GM20431 (cell line): ENCODE measurements around the gene ELMOD1.

Experiments
- in situ Hi-C: fragments of 300-500 bp; cut with MseI, MboI; formaldehyde crosslinking; loops from one replicate; pipeline ENCODE4 v1.15.0; 2020; ENCODE audit warnings: low sequenced_read_pairs; ENCODE audit not compliant: unreplicated experiment

ELMOD1 gene

GRCh38 chr11:107581147-107581546 is 9.8 kb upstream of the ELMOD1 start:
- in situ Hi-C loops: loop anchor here (25.0 kb wide), 1 partner anchor 106 kb away; no protein-coding TSS in a partner anchor

GRCh38 chr11:107583629-107584195 is 7.2 kb upstream of the ELMOD1 start:
- in situ Hi-C loops: loop anchor here (25.0 kb wide), 1 partner anchor 104 kb away; no protein-coding TSS in a partner anchor

GRCh38 chr11:107587306-107587979 is 3.5 kb upstream of the ELMOD1 start:
- in situ Hi-C loops: loop anchor here (25.0 kb wide), 1 partner anchor 100 kb away; no protein-coding TSS in a partner anchor

GRCh38 chr11:107591378-107592230 is 657 bp downstream of the ELMOD1 start:
- in situ Hi-C loops: loop anchor here (25.0 kb wide), 1 partner anchor 96 kb away; no protein-coding TSS in a partner anchor

- in situ Hi-C loops: loop anchor here (25.0 kb wide), 1 partner anchor 95 kb away; no protein-coding TSS in a partner anchor
Observed at GRCh38 chr11:107592231-107592590, 1.3 kb downstream of the ELMOD1 start.

GRCh38 chr11:107592813-107593212 is 1.9 kb downstream of the ELMOD1 start:
- in situ Hi-C loops: loop anchor here (25.0 kb wide), 1 partner anchor 94 kb away; no protein-coding TSS in a partner anchor

- in situ Hi-C loops: loop anchor here (25.0 kb wide), 1 partner anchor 93 kb away; no protein-coding TSS in a partner anchor
Observed at GRCh38 chr11:107593951-107594350, 3.0 kb downstream of the ELMOD1 start.

GRCh38 chr11:107594736-107595135 is 3.8 kb downstream of the ELMOD1 start:
- in situ Hi-C loops: loop anchor here (25.0 kb wide), 1 partner anchor 93 kb away; no protein-coding TSS in a partner anchor

GRCh38 chr11:107598225-107599139 is 7.5 kb downstream of the ELMOD1 start:
- in situ Hi-C loops: loop anchor here (25.0 kb wide), 1 partner anchor 89 kb away; no protein-coding TSS in a partner anchor

GRCh38 chr11:107605061-107606006 is 14.4 kb downstream of the ELMOD1 start:
- in situ Hi-C loops: no loop called here

GRCh38 chr11:107606141-107606540 is 15.2 kb downstream of the ELMOD1 start:
- in situ Hi-C loops: no loop called here

GRCh38 chr11:107608809-107609208 is 17.9 kb downstream of the ELMOD1 start:
- in situ Hi-C loops: no loop called here

- in situ Hi-C loops: no loop called here
Observed at GRCh38 chr11:107609400-107610218, 18.7 kb downstream of the ELMOD1 start.

- in situ Hi-C loops: no loop called here
Observed at GRCh38 chr11:107612445-107612844, 21.5 kb downstream of the ELMOD1 start.

GRCh38 chr11:107619926-107620325 is 29.0 kb downstream of the ELMOD1 start:
- in situ Hi-C loops: no loop called here

- in situ Hi-C loops: no loop called here
Observed at GRCh38 chr11:107621081-107621480, 30.1 kb downstream of the ELMOD1 start.

- in situ Hi-C loops: no loop called here
Observed at GRCh38 chr11:107623183-107623582, 32.2 kb downstream of the ELMOD1 start.
